ENCODE data around the gene TM7SF3.

Gene TM7SF3

GRCh38 chr12:26928661-26929060 is 85.5 kb downstream of the TM7SF3 start:
- no peak for DNase-seq (ENCODE audit: low spot score)
